ENCODE results near the gene MTHFD1L. TPM values are rescaled to one million over a fixed set of nuclear protein-coding genes. Genes with fewer than 3 reads are reported as not detected.
A peak's percentile ranks its signal among the peaks of the same experiment; 100 is the strongest.
"Not testable (repeated sequence)": the region's sequence is repeated elsewhere in the genome, so short reads cannot be mapped to it uniquely, and the experiment has no call there.

The MTHFD1L gene
- total RNA-seq, 6 experiments from 2014 or later: 67.5 to 88.7 (median 80.9) TPM

- Mint-ChIP-seq H3K36me3 (ENCODE audit: low read depth) (peaks cover 15% of the 10 kb centered on the region), H3K9me3 (no peaks in the 10 kb centered on the region), H3K27ac (no peak overlapping the region), H3K4me1 (ENCODE audit: low read depth) (no peaks in the 10 kb centered on the region), H3K4me3 (no peak overlapping the region), H3K27me3 (ENCODE audit: insufficient read depth) (no peaks in the 10 kb centered on the region)
- no peak for DNase-seq
- TF ChIP-seq CTCF (IDR thresholded peaks at IDR 0.05): no peak
Measured at GRCh38 chr6:150846641-150847040, 18.9 kb upstream of the MTHFD1L start.

DNA sequence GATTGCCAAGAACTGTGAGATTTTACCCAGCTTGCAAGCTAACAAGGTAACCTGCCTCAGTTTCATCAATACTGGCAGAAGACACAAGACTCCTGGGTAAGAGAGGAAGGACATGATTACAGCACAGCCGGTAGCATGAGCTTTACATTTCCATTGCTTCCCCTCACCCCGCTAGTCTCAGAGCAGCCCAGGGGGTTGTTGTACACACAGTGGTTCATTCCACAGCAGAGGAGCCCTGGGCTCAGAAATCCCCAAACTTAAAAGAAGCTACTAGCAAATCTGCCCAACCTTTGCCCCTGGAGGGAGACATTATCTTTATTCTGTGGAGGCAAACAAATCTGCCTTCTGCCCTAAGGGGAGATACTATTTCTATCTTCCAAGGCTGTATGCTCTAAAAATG lies 17.1 kb upstream of the MTHFD1L start:
- no peaks in the 10 kb centered on the region; the same call in 1 of the 2 replicates for H3K4me1 Mint-ChIP-seq (ENCODE audit: low read depth)
- TF ChIP-seq CTCF (IDR thresholded peaks at IDR 0.05): no peak
- no peaks in the 10 kb centered on the region for H3K27me3 Mint-ChIP-seq (ENCODE audit: insufficient read depth)
- no peak overlapping the region for H3K27ac Mint-ChIP-seq
- DNase-seq: no peak
- H3K4me3 Mint-ChIP-seq: no peak overlapping the region
- no peaks in the 10 kb centered on the region for H3K9me3 Mint-ChIP-seq
- peaks cover 15% of the 10 kb centered on the region for H3K36me3 Mint-ChIP-seq (ENCODE audit: low read depth)

GRCh38 chr6:150854392-150854791 lies 11.1 kb upstream of the MTHFD1L start:
- Mint-ChIP-seq H3K4me3 (peak overlapping the region; percentile 29), H3K27ac (peak overlapping the region; percentile 97), H3K36me3 (ENCODE audit: low read depth) (peaks cover 34% of the 10 kb centered on the region), H3K4me1 (ENCODE audit: low read depth) (peaks cover 54% of the 10 kb centered on the region)
- not testable (repeated sequence) for DNase-seq; H3K27me3 Mint-ChIP-seq (ENCODE audit: insufficient read depth); H3K9me3 Mint-ChIP-seq

GRCh38 chr6:150855171-150855570 lies 10.3 kb upstream of the MTHFD1L start:
- Mint-ChIP-seq H3K36me3 (ENCODE audit: low read depth) (peaks cover 28% of the 10 kb centered on the region), H3K4me1 (ENCODE audit: low read depth) (peaks cover 54% of the 10 kb centered on the region), H3K27ac (peak overlapping the region; percentile 97)

DNA sequence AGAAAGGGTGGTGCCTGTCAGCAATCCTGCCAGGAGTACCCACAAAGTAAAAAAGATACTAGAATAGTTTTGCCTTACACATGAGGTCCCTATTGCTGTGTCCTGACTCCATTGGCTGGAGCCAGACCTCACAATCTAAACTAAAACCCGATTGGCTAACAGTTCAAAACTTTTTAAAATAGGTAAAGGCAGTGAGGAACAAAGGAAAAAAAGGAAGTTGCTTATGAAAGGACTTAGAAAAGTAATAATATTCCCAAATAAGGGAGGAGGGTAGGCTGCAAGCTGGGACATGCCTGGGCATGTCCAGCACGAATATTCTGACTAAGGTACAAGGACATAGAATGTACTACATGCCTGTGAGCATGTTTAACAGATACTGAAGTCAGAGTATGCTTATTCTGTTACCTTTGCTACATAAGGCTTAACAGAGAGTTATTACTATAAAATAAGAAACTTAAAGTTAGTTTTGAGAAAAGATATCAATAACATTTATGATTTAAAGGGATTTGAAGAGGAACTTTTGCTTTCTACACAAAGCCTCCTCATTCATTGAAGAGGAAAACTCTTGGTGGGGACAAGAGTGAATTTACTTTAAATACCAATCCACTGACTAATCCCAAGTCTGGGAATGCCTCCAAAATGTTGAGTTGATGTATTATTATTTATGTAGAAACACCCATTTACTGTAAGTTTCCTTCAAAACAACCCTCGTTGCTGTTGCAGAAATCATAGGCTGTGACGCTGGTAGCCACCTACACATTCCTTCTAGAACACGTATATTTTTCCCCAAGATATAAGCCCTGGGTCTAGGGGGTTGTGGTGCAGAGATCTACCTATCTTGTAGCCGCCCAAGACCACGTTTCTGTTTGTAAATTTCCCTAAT lies 8.2 kb upstream of the MTHFD1L start:
- Mint-ChIP-seq H3K36me3 (ENCODE audit: low read depth) (peaks cover 24% of the 10 kb centered on the region), H3K27ac (peak overlapping the region; percentile 97), H3K9me3 (no peaks in the 10 kb centered on the region), H3K4me1 (ENCODE audit: low read depth) (peaks cover 61% of the 10 kb centered on the region), H3K4me3 (peak overlapping the region; percentile 69), H3K27me3 (ENCODE audit: insufficient read depth) (peaks cover 3% of the 10 kb centered on the region; the same call in 1 of the 2 replicates)
- no peak for TF ChIP-seq CTCF (IDR thresholded peaks at IDR 0.05)
- DNase-seq: peak; percentile 96

More at GRCh38 chr6:150855171-150855570, 10.3 kb upstream of the MTHFD1L start:
- H3K4me3 Mint-ChIP-seq: peak overlapping the region; percentile 29
- not testable (repeated sequence) for DNase-seq; H3K9me3 Mint-ChIP-seq; H3K27me3 Mint-ChIP-seq (ENCODE audit: insufficient read depth)

- Mint-ChIP-seq H3K27me3 (ENCODE audit: insufficient read depth) (peaks cover 4% of the 10 kb centered on the region; the same call in 1 of the 2 replicates), H3K4me1 (ENCODE audit: low read depth) (peaks cover 63% of the 10 kb centered on the region), H3K36me3 (ENCODE audit: low read depth) (peaks cover 24% of the 10 kb centered on the region), H3K27ac (peak overlapping the region; percentile 97), H3K4me3 (peak overlapping the region; percentile 48), H3K9me3 (no peaks in the 10 kb centered on the region)
- DNase-seq: no peak
- TF ChIP-seq CTCF (IDR thresholded peaks at IDR 0.05): no peak
Measured at GRCh38 chr6:150857945-150858308, 7.6 kb upstream of the MTHFD1L start.

DNA sequence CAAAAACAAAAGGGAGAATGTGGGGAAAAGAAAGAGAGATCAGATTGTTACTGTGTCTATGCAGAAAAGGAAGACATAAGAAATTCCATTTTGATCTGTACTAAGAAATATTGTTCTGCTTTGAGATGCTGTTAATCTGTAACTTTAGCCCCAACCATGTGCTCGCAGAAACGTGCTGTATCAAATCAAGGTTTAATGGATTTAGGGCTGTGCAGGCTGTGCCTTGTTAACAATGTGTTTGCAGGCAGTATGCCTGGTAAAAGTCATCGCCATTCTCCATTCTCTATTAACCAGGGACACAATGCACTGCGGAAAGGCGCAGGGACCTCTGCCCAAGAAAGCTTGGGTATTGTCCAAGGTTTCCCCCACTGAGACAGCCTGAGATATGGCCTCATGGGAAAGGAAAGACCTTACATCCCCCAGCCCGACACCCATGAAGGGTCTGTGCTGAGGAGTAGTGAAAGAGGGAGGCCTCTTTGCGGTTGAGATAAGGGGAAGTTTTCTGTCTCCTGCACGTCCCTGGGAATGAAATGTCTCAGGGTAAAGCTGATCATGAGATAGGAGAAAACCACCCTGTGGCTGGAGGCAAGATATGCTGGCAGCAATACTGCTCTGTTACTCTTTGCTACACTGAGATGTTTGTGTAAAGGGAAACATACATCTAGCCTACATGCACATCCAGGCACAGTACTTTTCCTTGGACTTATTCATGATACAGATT lies 3.9 kb upstream of the MTHFD1L start:
- H3K36me3 Mint-ChIP-seq (ENCODE audit: low read depth); H3K4me3 Mint-ChIP-seq; H3K9me3 Mint-ChIP-seq; H3K27me3 Mint-ChIP-seq (ENCODE audit: insufficient read depth); DNase-seq: not testable (repeated sequence)
- Mint-ChIP-seq H3K27ac (peak overlapping the region; percentile 23), H3K4me1 (ENCODE audit: low read depth) (peaks cover 46% of the 10 kb centered on the region)
